HG02623 (cell line): ENCODE data around the gene GIMAP6.
A peak's percentile ranks its signal among the peaks of the same experiment; 100 is the strongest.
"Not testable (repeated sequence)": the region's sequence is repeated elsewhere in the genome, so short reads cannot be mapped to it uniquely, and the experiment has no call there.

ENCODE experiments used
- ATAC-seq: cut with Tn5 transposase; IDR thresholded peaks from one replicate; pipeline ENCODE4 v1.9.1; 2021; ENCODE audit warnings: moderate library complexity; ENCODE audit not compliant: unreplicated experiment

The GIMAP6 gene

GRCh38 chr7:150631866-150632864, at the start of gene GIMAP6:
Gene GIMAP6, minus strand, starts transcription at chr7:150632385. Its CDS starts 2,243 bp downstream, at chr7:150630142.
- ATAC-seq: peak; percentile 85

GRCh38 chr7:150680364-150680763, 48.2 kb upstream of the GIMAP6 start:
- not testable (repeated sequence) for ATAC-seq

GRCh38 chr7:150678601-150679000, 46.4 kb upstream of the GIMAP6 start:
- not testable (repeated sequence) for ATAC-seq

- not testable (repeated sequence) for ATAC-seq
Observed at GRCh38 chr7:150676854-150677253, 44.7 kb upstream of the GIMAP6 start.

GRCh38 chr7:150676276-150676675, 44.1 kb upstream of the GIMAP6 start:
- not testable (repeated sequence) for ATAC-seq

- ATAC-seq: no peak
Observed at GRCh38 chr7:150675714-150676113, 43.5 kb upstream of the GIMAP6 start.

- ATAC-seq: not testable (repeated sequence)
Observed at GRCh38 chr7:150671798-150672585, 39.8 kb upstream of the GIMAP6 start.

GRCh38 chr7:150668977-150669376, 36.8 kb upstream of the GIMAP6 start:
- ATAC-seq: no peak

- ATAC-seq: peak; percentile 75
Observed at GRCh38 chr7:150668472-150668911, 36.3 kb upstream of the GIMAP6 start.

GRCh38 chr7:150666412-150666811, 34.2 kb upstream of the GIMAP6 start:
- no peak for ATAC-seq

- ATAC-seq: no peak
Observed at GRCh38 chr7:150665896-150666295, 33.7 kb upstream of the GIMAP6 start.

GRCh38 chr7:150665089-150665748, 33.0 kb upstream of the GIMAP6 start:
- no peak for ATAC-seq

- no peak for ATAC-seq
Observed at GRCh38 chr7:150663802-150664494, 31.8 kb upstream of the GIMAP6 start.

GRCh38 chr7:150662821-150663220, 30.6 kb upstream of the GIMAP6 start:
- ATAC-seq: not testable (repeated sequence)

- ATAC-seq: no peak
Observed at GRCh38 chr7:150660939-150661613, 28.9 kb upstream of the GIMAP6 start.

GRCh38 chr7:150657526-150657925, 25.3 kb upstream of the GIMAP6 start:
- no peak for ATAC-seq

- no peak for ATAC-seq
Observed at GRCh38 chr7:150656047-150656446, 23.9 kb upstream of the GIMAP6 start.

GRCh38 chr7:150654692-150655091, 22.5 kb upstream of the GIMAP6 start:
- no peak for ATAC-seq

GRCh38 chr7:150649080-150649385, 16.8 kb upstream of the GIMAP6 start:
- no peak for ATAC-seq
